HG02938 (cell line): Measurements from ENCODE around the gene SAMD4B.

Experiments used
- ATAC-seq: cut with Tn5 transposase; IDR thresholded peaks from one replicate; pipeline ENCODE4 v1.9.1; 2021; ENCODE audit warnings: mild to moderate bottlenecking, moderate library complexity; ENCODE audit not compliant: unreplicated experiment

The SAMD4B gene

GRCh38 chr19:39407660-39408391 is 65.6 kb downstream of the SAMD4B start:
- no peak for ATAC-seq

- no peak for ATAC-seq
These were observed 66.4 kb downstream of the SAMD4B start for GRCh38 chr19:39408392-39409207.

GRCh38 chr19:39409208-39410016 is 67.2 kb downstream of the SAMD4B start:
- no peak for ATAC-seq

- ATAC-seq = no peak
These were observed 68.0 kb downstream of the SAMD4B start for GRCh38 chr19:39410017-39410830.

GRCh38 chr19:39410831-39411080 is 68.5 kb downstream of the SAMD4B start:
- ATAC-seq = no peak

- ATAC-seq = no peak
These were observed 69.0 kb downstream of the SAMD4B start for GRCh38 chr19:39411081-39411831.

DNA sequence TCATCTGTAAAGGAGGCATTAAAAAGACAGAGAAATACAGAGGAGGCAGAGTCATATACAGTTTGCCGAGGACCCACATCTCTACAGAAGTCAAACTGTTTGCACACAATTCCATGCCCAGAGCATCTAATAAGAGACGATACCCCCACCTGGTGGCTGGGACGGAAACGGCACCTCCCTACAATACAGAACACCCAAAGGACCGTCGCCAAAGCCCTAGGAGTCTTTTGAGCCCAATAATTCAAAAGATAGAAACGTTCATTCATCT is 69.5 kb downstream of the SAMD4B start:
- ATAC-seq = peak; percentile 21

DNA sequence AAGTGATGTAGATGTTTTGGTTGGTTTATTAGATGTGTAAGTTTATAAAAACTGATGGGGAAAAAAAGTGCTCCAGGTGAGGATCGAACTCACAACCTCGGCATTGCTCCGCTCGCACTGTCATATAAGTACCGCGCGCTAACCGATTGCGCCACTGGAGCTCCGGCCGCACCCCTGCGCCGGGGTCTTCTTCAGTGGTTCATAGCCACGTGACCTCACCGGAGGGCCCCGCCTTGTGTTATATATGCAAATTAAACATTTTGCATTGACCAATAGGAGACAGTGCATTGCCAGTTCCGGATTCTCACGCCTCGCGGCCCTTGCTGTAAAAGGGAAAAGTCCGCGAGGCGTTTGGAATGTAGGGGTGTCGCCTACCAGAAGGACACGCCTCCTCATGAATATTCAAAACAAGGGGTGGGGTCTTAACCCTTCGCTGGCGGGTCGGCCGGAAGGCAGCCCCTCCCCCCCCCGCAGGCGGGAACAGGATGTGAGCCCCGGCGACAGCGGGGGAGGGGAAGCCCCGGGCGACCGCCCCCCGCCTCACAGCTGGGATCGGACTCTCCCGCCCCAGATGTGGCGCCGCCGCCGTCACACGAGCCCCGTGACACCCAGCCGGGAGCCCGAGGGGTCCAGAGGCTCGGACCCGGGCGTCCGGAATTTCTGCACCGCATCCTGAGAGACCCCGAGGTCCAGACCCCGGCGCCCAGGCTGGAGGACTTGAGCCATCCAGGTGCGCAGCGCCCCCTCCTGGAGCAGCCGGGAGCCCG is 70.1 kb downstream of the SAMD4B start, which contains the start of gene PLEKHG2:
Gene PLEKHG2 (plus strand): TSS at position 570 of the 767 bp plus-strand sequence. CDS start 1,418 bp downstream, outside the sequence.
- peak; percentile 55 for ATAC-seq

- ATAC-seq = no peak
These were observed 70.6 kb downstream of the SAMD4B start for GRCh38 chr19:39412867-39413271.

DNA sequence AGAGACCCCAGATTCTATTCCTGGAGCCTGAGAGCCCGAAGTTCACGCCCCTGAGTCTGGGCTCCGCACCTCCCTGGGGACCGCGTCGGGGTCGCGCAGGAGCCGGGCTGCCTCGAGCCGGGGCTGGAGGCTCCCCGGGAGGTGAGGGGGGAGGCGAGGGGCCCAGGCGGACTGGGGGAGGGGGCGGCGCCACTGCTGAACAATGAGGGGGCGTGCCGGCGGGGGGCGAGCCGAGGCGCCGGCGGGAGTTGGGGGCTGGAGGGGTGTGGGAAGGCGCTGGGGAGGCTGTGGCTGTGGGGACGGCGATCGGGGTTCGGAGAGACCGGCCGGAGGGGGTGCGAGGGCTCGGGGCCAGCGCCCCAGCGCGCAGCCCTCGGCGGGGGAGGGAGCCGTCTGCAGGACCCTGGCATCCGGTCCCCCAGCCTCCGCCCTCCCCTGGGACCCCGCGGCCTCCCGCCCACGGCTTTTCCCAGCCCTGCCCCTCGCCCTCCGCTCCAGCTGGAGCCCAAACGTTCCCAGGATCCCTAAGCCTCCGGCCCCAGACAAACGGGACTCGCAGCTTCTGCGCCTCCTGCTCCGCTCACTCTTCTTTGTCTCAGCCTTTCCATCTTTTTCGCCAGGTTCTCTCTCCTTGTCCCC is 71.2 kb downstream of the SAMD4B start:
- ATAC-seq = no peak

- no peak for ATAC-seq
These were observed 71.8 kb downstream of the SAMD4B start for GRCh38 chr19:39413911-39414608.

- no peak for ATAC-seq
These were observed 73.2 kb downstream of the SAMD4B start for GRCh38 chr19:39415111-39416046.

- ATAC-seq = no peak
These were observed 74.2 kb downstream of the SAMD4B start for GRCh38 chr19:39416152-39417120.

DNA sequence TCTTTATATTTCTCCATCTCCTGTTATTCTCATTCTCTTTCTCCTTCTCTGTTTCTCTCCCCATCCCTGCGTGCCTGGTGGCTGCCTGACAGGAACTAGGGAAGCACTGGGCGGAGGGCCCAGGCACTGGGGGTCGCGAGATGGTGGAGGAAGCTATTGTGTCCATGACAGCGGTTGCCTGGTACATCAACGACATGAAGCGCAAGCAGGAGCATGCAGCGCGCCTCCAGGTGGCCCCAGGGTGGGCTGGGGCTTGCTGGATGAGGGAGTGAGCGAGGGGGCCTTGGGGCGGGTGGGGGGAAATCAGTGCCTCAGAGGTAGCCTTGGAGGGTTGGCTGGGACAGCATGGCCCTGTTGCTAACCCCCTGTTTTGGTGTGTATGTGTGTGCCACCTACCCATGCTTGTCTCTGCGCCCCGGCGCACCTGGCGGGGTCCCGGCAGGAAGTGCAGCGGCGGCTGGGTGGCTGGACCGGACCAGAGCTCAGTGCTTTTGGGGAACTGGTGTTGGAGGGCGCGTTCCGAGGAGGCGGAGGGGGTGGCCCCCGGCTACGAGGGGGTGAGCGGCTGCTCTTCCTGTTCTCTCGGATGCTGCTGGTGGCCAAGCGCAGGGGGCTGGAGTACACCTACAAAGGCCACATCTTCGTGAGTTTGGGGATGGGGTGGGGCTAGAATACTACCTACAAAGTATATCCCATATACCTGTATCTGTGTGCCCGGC is 75.4 kb downstream of the SAMD4B start:
- no peak for ATAC-seq

DNA sequence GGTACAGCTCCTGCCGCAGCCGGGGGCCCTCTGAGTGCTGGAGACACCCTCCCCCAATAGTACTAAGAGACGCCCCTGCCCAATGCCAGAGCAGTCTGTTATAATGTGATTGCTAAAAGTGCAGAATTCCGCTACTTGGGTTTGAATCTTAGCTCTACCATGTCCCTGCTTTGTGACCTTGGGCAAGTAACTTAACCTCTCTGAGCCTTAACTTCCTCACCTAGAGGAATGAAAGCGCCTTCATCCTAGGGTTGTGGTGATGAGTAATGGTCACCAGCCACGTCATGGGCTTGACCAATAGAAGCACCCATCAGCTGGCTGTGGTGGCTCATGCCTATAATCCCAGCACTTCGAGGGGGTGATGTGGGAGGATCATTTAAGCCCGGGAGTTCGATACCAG is 76.8 kb downstream of the SAMD4B start:
- no peak for ATAC-seq

DNA sequence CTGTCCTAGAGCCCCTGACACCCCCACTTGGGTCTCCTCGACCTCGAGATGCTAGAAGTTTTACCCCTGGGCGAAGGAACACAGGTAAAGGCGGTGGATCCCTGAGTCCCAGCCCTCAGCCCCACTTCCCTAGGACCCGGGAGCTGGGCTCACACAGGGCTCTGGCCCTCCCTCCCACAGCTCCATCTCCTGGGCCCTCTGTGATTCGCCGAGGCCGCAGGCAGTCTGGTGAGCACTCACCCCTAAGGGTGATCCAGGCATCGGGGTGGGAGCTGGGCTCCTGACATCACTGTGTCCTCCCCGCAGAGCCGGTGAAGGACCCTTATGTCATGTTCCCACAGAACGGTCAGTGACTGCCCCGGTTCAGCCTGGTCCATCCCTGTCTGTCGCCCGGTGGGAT is 78.5 kb downstream of the SAMD4B start:
- ATAC-seq = no peak
